Measurements from ENCODE around the gene ELP1. TPM values are rescaled to one million over a fixed set of nuclear protein-coding genes. Genes with fewer than 3 reads are reported as not detected.

ELP1 gene
- polyA plus RNA-seq, 1 donor (not counting 4 experiments of a cell fraction or from before 2014, with no cell fraction given) = 49.6 TPM

GRCh38 chr9:108845947-108846346, 88.0 kb downstream of the ELP1 start:
- H3K36me3 ChIP-seq (ENCODE audit: control insufficient read depth in 2 of 2, extremely low read depth in 1 of 2, insufficient read depth in 2 of 2, low read length in 2 of 2) = no peaks in the 10 kb centered on the region
- DNase-seq (ENCODE audit: low read depth, low spot score) (no peak), FAIRE-seq (no peak)
- H3K27me3 ChIP-seq (ENCODE audit: control insufficient read depth, extremely low read depth, insufficient read depth, low read length) = no peaks in the 10 kb centered on the region
- no peak overlapping the region for H3K4me2 ChIP-seq (ENCODE audit: control insufficient read depth, extremely low read depth, insufficient read depth, low read depth, low read length)
- H2AFZ ChIP-seq (ENCODE audit: control insufficient read depth, low read length) = no peak overlapping the region
- no peak overlapping the region for H3K4me3 ChIP-seq (ENCODE audit: control insufficient read depth in 2 of 3, extremely low read depth in 1 of 3, insufficient read depth in 2 of 3, low read depth in 1 of 3, low read length in 3 of 3)
- no peaks in the 10 kb centered on the region for H3K9me3 ChIP-seq (ENCODE audit: control insufficient read depth, low read depth, low read length)
- no peaks in the 10 kb centered on the region for H4K20me1 ChIP-seq (ENCODE audit: control insufficient read depth, extremely low read depth, insufficient read depth, low read length)
- peaks cover 17% of the 10 kb centered on the region for H3K4me1 ChIP-seq (ENCODE audit: control insufficient read depth, extremely low read depth, insufficient read depth, low read length)
- no peak overlapping the region for H3K27ac ChIP-seq (ENCODE audit: control insufficient read depth, insufficient read depth, low read length)
- no peaks in the 10 kb centered on the region for H3K79me2 ChIP-seq (ENCODE audit: control insufficient read depth, insufficient read depth, low read length)
- TF ChIP-seq CTCF (optimal IDR thresholded peaks at IDR 0.05 in 1 of 3, IDR thresholded peaks at IDR 0.05 in 1 of 3, conservative IDR thresholded peaks at IDR 0.05 in 1 of 3; ENCODE audit: extremely low read depth in 1 of 3, insufficient read depth in 2 of 3, low read length in 3 of 3) = no peak
- TF ChIP-seq EZH2 (IDR thresholded peaks at IDR 0.05; ENCODE audit: low read length) = no peak
- H3K9ac ChIP-seq (ENCODE audit: control insufficient read depth, extremely low read depth, insufficient read depth, low read length) = no peak overlapping the region
- H3K9me1 ChIP-seq (ENCODE audit: control insufficient read depth, extremely low read depth, insufficient read depth, low read length) = no peaks in the 10 kb centered on the region
- dilution Hi-C loops (cut with MboI; ENCODE audit: extremely low pct_ligation_motif_present, low sequenced_read_pairs) = no loop called here

- TF ChIP-seq CTCF (optimal IDR thresholded peaks at IDR 0.05 in 1 of 3, IDR thresholded peaks at IDR 0.05 in 1 of 3, conservative IDR thresholded peaks at IDR 0.05 in 1 of 3; ENCODE audit: extremely low read depth in 1 of 3, insufficient read depth in 2 of 3, low read length in 3 of 3) (no peak), EZH2 (IDR thresholded peaks at IDR 0.05; ENCODE audit: low read length) (no peak)
- dilution Hi-C loops (cut with MboI; ENCODE audit: extremely low pct_ligation_motif_present, low sequenced_read_pairs) = no loop called here
- Histone ChIP-seq H3K4me2 (ENCODE audit: control insufficient read depth, extremely low read depth, insufficient read depth, low read depth, low read length) (peak overlapping the region; percentile 24), H3K36me3 (ENCODE audit: control insufficient read depth in 2 of 2, extremely low read depth in 1 of 2, insufficient read depth in 2 of 2, low read length in 2 of 2) (no peaks in the 10 kb centered on the region), H3K27me3 (ENCODE audit: control insufficient read depth, extremely low read depth, insufficient read depth, low read length) (no peaks in the 10 kb centered on the region), H4K20me1 (ENCODE audit: control insufficient read depth, extremely low read depth, insufficient read depth, low read length) (no peaks in the 10 kb centered on the region), H3K79me2 (ENCODE audit: control insufficient read depth, insufficient read depth, low read length) (no peaks in the 10 kb centered on the region), H3K9me1 (ENCODE audit: control insufficient read depth, extremely low read depth, insufficient read depth, low read length) (no peaks in the 10 kb centered on the region), H2AFZ (ENCODE audit: control insufficient read depth, low read length) (peak overlapping the region; percentile 50), H3K27ac (ENCODE audit: control insufficient read depth, insufficient read depth, low read length) (no peak overlapping the region), H3K9ac (ENCODE audit: control insufficient read depth, extremely low read depth, insufficient read depth, low read length) (no peak overlapping the region), H3K9me3 (ENCODE audit: control insufficient read depth, low read depth, low read length) (no peaks in the 10 kb centered on the region), H3K4me3 (ENCODE audit: control insufficient read depth in 2 of 3, extremely low read depth in 1 of 3, insufficient read depth in 2 of 3, low read depth in 1 of 3, low read length in 3 of 3) (no peak overlapping the region), H3K4me1 (ENCODE audit: control insufficient read depth, extremely low read depth, insufficient read depth, low read length) (peaks cover 17% of the 10 kb centered on the region)
- FAIRE-seq (no peak), DNase-seq (ENCODE audit: low read depth, low spot score) (no peak)
These were observed 88.4 kb downstream of the ELP1 start for GRCh38 chr9:108845507-108845906.
